IPS-11a (cell line): ENCODE results near the gene FN3K.

Experiments used
- H3K4me3 ChIP-seq: one replicate; pipeline ENCODE4 v1.5.1; 2013; ENCODE audit warnings: low read depth, low read length, control low read depth

FN3K gene

DNA sequence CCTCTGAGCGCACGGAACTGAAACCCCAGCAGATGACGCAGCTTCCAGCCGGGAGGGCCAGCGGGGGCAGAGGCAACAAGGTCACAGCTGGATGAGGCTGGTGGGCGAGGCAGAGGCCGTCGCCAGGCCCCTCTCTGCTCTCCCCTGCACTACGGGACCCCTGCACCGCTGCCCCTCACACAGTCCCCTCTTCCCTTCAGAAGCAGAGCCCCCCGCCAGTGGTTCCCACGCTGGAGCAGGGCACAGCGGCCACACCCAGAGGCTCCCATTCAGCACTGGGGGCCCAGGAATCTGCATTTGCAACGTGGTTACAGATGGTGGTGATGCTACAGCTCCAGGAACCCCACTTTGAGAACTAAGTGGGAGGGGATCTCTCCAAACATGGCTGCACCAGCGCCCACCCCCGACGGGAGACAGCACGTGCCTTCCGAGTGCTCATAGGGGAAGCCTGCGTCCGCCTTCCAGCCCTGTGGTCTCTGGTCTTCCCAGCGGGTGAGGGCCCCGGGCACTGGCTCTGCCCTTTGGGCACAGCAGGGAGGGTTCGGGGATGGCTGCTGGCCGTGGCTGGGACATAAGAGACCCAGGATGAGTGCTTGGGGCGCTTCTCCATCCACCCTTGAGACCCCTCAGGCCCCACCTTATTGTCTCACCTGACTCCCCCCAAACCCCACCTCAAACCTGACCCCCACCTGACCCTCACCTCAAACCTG lies 32.2 kb upstream of the FN3K start:
- no peak overlapping the region for H3K4me3 ChIP-seq

DNA sequence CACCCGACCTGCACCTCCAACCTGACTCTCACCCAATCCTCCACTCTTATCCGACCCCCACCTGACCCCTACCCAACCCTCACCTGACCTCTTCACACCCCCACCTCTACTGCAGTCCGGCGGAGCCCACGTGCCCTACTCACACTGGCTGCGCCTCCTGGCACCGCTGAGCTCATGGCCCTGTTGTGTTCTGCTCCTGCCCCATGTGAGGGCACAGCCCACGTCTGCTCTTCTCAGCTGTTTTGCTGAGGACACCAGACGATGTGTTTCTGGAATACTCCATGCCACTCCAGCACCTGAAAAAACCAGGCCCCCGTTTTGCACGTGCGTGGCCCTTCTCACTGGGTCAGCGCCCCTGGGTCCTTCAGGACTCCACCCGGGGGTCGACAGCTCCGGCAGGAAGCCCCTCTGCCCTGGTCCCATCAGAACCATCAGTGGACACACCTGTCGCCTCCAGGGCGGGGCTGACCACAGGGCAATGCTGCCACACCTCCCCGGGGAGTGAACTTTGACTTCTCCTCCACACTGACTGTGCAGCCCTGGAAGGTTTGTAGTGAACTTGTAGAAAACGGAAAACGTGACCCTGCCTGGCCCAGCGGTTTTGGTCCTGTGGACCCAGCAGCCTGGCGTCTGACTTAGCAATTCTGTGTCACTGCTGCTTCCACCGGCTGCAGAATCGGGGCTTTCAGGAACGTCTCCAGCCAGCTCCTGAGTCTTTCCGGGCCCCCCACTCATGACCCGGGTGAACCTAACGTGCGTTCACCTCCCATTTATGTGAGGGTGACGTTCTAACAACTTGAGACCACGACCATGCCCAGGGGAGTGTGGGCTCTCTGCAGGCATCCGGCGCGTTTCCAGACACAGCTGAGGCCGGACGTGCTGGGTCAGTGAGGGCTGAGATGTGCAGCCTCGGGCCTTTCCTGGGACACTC lies 31.2 kb upstream of the FN3K start:
- H3K4me3 ChIP-seq, result no peak overlapping the region

DNA sequence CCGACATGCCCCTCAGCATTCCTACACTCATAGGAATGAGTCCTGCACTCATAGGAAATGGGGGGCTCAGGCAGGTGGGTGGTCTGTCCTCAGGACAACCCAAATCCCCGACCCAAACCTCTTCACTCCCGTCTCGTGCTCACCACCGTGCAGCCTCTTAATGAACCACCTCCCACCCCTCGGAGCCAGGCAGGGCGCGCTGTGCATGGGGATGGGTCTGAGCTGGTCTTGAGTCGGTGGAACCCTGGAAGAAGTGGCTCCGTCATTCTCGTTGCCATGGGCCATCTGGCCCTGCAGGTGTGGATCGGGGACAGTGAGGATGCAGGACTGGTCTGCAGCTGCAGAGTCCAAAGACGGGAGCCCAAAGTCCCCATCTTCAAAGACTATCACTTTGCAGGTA lies 30.5 kb upstream of the FN3K start:
- no peak overlapping the region for H3K4me3 ChIP-seq

- H3K4me3 ChIP-seq, result no peak overlapping the region
Observed at GRCh38 chr17:82705756-82706155, 29.7 kb upstream of the FN3K start.

- H3K4me3 ChIP-seq, result no peak overlapping the region
Observed at GRCh38 chr17:82709024-82709675, 26.3 kb upstream of the FN3K start.

DNA sequence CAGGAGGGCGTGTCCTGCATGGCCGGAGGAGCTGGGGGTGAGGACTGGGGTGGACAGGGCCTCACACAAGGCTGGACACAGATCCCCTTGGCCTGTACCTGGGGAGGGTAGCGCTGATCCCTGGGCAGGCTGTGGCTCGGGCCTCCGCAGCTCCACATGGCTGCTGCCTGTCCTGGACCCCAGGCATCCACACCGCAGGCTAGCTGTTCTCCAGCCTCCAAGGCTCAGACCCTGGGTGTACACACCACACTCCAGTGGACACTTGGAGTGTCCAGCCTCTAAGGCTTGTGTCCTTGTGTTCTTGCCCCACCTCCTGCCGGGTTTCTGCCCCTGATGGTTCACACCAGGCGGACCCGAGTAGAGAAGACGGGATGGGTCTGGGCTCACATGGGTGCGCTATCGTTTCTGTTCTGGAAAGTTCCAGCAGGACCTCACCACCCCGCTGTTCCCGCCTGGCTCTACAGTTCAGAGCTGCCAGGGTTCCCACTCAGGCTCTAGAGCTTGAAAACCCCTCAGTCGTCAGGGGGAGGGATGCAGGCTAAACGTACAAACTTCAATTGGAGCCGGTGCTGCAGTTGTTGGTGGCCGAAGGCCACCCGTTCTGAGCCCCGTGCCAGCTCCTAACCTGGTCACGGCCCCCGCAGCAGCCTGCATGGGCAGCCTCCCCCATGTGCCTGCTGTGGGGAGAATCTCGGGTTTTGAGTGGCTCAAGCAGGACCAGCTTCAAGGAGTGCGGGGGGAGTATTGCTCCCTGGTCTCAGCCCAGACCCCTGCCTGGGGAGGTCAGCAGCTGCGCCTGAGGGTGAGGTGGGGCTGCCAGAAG lies 25.5 kb upstream of the FN3K start:
- H3K4me3 ChIP-seq, result no peak overlapping the region

DNA sequence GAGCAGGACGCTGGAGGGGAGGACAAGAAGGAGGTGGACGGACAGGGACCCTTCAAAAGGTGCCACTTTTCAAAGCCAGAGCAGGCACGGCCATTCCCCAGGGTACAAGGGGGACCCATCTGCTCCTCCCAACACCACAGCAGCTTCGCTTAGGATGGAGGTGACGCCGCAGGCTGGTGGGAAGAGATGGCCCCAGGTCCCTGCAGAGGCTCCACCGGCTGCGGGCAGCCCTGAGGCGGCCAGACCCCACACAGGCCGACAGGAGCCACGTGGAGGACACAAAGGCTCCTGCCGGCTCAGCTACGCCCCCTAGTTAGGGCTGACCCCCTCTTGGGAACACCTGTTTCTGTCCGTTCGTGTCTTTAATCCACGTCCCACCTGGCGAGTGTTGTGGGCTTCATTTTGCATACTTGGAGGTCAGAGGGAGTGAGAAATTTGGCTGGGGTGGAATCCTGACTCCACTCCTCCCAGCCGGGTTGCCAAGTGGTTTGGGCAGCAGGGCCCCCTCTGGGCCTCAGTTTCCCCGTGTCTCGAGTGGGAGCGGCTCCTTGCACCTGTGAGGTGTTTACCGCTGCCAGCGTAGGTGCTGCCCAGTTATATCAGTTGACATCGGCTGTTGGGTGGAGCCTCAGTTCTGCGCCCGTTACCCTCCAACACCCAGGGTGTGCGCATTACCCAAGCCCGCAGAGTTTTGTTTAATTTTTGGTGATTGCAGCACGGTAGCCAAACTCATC lies 24.7 kb upstream of the FN3K start:
- no peak overlapping the region for H3K4me3 ChIP-seq

DNA sequence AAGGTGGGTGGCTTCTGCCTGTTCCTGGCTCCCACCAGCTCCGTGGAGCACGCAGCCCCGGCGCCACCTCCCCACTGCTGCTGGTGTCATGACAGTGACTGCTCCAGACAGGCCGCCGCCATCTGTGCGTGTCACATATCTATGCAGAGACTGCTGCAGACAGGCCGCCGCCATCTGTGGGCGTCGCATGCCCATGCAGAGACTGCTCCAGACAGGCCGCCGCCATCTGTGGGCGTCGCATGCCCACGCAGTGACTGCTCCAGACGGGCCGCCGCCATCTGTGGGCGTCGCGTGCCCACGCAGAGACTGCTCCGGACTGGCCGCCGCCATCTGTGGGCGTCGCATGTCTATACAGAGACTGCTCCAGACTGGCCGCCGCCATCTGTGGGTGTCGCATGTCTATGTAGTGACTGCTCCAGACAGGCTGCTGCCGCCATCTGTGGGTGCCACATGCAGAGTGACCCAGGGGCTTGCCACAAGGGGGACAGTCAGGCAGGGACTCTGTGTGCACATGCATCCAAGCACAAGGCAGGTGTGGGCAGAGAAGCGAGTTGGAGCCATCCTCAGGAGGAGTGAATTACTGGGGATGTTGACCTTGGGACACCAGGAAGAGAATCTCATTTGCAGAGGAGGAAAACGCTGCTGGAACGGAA lies 22.2 kb upstream of the FN3K start:
- no peak overlapping the region for H3K4me3 ChIP-seq

DNA sequence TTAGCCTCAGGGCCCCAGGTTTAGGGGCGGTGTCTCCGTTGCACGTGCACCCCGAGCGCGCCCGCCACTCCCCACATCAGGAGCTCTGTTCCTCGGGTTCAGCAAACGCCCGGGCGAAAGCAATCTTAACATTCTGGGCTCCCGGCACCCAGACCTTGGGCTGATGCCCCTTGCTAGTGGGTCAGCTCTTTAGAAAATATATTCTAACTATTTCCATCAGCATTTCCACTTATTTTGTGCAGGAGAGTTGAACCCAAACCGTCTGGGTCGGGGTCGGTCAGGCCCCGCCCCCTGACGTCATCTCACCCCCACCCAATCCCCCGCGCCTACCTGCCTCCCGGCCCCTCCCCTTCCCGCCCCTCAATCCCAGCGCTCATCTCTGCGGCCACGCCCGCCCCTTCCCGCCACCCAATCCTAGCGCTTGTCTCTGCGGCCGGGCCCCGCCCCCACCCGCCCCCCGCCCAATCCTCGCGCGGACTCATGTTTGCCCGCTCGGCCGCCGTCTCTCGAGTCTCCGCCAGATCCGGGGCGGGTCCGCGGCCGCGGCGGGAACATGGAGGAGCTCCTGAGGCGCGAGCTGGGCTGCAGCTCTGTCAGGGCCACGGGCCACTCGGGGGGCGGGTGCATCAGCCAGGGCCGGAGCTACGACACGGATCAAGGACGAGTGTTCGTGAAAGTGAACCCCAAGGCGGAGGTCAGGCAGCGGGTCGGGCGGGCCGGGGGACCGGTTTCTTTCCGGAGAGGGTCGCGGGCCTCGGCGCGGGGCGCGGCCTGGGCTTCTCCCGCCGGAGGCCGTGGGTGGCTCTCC lies 19.0 kb upstream of the FN3K start, which contains the start of gene FN3KRP:
Gene FN3KRP (plus strand): TSS at position 504 of the 808 bp plus-strand sequence. CDS start 50 bp downstream, at position 554.
- H3K4me3 ChIP-seq, result peak within 1 kb of the TSS; percentile 76

GRCh38 chr17:82718986-82719685 lies 16.3 kb upstream of the FN3K start:
- no peak overlapping the region for H3K4me3 ChIP-seq

DNA sequence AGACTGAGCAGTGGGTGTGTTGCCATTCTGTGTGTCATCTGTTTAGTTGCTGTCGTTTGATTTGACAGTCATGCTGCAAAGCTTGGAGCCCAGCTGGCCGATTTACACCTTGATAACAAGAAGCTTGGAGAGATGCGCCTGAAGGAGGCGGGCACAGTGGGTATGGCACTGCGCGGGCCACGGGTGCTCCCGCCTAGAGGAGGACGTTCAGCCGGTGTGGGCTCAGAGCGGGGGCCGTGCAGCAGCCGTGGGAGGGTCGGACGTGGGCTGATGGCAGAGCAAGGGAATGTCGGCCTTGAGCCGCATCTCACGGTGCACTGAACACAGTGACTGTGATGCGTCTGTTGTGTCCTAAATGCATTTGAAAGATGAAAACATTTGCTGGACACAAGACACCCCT lies 15.2 kb upstream of the FN3K start:
- no peak overlapping the region for H3K4me3 ChIP-seq

DNA sequence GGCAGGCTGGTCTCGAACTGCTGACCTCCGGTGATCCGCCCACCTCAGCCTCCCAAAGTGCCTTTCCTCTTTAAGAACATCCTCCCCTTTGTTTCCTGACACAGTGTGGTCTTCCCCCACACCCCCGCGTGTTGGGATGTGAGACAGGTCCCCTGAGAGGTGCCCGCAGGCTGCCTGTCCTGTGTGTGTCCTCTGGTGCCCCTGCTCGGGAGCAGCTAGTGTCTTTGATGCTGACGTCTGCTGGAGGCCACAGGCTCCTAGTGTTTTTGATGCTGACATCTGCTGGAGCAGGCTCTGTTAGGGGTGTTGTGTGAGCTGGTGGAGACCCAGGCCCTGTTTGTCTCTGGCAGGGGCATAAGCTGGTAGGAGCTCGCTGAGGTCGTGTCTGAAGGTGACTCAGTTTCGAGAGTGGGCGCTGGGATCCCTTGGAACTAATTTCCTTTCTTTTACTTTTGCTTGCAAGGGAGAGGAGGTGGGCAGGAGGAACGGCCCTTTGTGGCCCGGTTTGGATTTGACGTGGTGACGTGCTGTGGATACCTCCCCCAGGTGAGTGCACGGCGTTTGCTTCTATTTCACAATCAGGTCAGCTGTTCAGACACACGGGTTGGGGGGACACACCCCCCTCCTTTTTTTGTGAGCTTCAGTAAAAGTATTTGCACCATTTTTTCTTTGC lies 12.9 kb upstream of the FN3K start:
- no peak overlapping the region for H3K4me3 ChIP-seq

GRCh38 chr17:82723169-82723807 lies 12.1 kb upstream of the FN3K start:
- no peak overlapping the region for H3K4me3 ChIP-seq

- no peak overlapping the region for H3K4me3 ChIP-seq
Observed at GRCh38 chr17:82726427-82726826, 9.0 kb upstream of the FN3K start.

GRCh38 chr17:82729479-82730260 lies 5.7 kb upstream of the FN3K start:
- H3K4me3 ChIP-seq, result no peak overlapping the region

DNA sequence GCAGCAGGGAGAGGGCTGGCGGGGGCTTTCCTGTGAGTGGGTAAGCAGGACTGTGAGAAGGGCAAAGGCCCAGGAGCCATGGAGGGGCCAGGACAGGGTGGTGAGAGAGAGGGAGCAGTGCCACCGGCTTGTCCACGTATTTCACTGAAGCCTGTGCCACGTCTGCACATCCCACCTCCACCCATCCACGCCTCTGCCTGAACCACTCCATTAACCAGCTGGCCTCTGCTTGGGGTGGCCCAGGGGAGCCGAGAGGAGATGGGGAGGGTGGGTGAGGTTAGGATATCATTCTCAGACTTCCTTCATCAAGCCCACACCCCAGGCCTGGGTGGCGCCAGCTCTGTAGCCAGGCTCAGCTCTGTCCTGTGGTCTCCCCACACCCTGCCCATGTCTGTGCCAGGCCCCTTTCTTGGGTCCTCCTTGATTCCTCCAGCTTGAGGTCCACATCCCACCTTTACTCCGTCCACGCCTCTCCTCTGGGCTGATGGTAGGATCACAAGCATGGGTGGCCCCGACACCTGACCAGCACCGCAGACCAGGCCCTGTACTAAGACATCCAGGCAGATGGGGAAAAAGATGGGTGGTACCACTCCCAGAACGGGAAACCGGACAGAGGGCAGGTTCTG lies 3.2 kb upstream of the FN3K start:
- no peak overlapping the region for H3K4me3 ChIP-seq
